Cerebellar cortex (tissue), 1 donor: ENCODE data around the gene PDCD4.

Experiments
- DNase-seq: peaks from one replicate; pipeline ENCODE4 v3.0.0-alpha.2; 2015; ENCODE audit warnings: low spot score

Gene PDCD4

DNA sequence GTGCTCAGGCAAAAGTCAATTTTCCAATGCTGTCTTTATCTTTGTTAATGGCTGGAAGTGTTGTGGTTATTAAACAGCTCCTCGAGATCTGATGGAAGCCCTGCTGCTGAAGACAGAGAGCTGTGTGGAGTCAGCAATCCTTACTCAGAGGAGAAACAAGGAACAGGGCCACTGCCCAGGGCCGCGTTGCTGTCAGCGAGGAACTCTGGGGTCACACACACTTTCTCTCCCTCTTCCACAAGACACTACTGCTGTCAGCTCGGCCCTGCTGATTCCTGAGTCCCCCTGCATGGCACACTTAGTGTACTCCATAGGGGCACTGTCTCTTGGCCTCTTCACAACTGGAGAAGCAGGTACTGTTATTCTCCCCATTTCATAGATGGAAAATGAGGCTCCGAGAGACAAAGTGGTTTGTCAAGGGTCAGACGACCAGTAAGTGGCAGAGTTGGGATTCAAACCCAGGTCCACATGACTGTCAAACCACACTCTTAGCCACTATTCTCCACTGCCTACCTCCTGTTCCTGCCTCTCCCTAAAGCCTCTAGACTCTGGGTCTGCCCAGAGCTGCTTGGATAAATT lies 29.3 kb upstream of the PDCD4 start:
- DNase-seq = no peak

DNA sequence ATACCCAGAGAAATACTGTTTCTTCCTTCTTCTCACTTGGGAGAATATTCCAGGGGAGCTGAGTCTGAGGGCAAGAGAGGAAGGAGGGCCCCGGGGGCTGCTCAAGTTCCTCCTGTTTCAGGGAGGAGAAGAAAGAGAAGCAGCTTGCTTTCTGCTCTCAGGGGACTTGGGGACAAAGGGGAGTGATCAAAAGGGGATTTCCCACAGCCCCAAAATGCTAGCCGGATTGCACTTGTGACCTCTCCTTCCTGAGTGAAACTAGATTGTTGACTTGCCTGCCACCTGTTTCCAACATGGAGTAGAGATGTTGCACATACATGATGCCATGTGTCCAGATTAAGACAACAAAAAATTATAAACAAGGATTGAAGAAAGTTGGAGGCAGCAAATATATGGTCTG lies 28.7 kb upstream of the PDCD4 start:
- no peak for DNase-seq

DNA sequence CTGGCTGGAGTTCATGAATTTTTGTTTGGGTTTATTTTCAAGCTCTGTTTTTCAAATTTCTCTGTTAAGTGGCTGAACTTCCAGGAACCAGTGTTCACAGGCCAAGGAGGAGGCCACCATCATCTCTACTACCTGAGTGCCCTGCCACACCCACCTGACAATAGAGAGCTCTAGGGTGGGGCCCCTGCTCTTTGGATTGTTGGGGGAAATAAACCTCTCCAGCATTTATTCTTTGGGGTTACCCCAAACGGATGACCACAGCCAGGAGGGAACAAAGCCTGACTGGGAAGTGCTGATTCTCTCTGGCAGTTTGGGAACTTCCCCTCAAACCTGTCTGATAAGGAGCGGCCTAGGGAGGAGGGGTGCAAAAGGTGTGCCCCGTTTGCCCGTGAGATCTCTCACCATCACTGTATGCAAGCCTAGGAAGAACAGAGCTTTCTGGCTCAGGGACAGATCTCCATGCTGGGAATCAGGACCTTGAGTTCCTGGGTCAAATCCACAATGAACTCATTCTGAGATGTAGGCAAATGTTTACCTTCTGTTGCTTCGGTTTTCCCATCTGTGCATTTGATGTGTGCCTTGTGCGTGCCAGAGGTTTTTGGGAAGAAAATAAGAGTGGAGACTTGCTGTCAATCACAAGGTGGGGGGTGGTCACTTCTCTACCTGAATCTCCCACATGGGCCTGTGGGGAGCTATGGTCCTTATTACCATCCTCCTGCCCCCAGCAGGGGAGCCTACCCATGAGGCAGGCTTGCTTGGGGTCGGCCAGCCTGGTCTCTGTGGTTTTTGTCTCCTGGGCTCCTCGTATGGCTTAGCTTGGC lies 27.7 kb upstream of the PDCD4 start:
- peak; percentile 43 for DNase-seq

DNA sequence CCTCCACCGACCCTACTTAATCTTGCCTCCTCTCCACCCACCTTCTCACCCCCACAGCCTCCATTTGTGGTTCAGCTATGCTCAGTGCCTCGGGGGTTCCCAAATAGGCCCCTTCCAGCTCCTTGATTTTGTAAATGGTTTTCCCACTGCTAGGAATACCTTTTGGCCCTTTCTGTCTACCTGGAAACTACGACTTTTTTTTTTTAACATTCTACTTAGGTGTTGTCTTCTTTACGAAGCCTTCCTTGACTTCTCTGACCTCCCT lies 27.2 kb upstream of the PDCD4 start:
- DNase-seq = no peak

DNA sequence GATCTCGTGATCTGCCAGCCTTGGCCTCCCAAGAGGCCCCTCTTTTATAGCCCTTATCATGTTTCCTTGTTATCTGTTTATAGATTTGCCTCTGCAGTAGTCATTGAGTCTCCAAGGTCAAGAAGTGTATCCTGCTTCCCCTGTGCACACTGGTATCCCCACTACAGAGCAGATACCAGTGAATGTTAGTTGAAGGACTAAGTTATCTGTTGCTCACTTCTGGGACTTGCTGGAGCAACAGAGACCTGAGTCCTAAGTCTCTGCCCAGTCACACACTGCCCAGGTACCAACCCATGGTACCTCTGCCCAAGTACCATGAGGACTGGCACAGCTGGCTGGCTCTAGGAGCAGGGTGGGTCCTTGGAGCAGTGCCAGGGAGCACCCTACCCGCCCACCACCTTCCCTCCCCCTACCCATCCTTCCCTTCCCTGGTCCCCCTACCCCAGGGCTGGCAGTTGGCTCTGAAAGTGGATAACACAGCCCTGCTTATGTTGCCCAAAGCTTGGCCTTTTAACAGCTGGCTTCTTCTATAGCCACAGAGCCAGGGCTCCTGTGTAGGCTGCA lies 26.5 kb upstream of the PDCD4 start:
- DNase-seq = no peak

DNA sequence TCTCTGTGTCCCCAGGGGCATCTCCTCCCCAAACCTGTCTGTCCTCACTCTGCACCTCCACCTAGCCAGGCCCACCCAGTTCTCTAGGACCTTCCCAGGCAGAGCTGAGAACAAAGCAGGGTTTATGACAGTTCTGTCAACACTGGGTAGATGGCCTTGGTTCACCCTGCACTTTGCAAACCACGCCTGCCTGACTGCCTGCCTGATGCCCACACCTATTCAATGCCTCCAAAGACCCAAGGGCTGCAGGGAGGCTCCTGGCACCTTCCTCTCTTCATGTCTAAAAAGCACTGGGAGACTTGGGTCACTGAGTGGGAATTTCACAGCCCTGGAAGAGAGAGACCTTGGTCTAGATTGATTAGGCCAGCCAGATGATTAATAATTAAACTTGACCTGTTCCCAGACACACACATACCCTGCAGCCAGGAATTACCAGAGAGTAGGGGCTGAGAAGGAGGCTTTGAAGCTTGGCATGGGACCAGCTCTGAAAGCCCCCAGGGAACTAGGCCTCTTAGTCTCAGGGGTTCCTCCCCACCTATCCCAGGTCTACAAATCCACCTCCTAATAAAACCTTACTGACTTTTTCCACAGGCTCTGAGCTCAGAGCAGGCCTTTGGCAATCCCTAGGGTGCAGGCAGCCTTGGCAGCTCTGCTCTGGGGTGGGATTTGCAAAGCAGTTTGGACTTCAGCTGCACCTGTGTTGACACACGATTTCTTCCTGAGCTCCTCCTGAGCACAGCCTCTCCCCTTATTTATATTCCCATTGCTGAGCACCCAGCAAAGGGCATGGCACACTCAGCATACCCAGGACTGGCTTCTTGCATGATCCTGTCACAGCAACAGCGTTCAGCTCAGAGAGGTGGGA lies 25.7 kb upstream of the PDCD4 start:
- no peak for DNase-seq

DNA sequence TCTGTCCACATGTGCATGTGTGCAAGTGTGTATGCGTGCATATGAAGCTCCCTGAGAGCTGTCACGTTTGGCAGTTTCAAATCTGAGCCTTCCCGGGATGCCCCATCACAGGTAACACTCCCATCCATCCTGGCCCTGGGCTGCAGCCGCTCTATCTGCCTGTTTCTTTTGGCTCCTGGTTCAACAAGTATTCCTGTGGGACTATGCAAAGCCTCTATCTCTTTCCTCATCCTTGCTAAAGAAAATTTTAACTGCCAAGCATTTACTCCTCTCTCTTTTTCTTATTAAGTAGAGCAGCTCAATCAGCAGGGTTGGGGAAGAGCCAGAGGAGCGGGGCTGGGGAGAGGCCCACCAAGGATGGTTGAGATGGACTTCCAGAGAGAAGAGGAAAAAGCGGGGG lies 24.4 kb upstream of the PDCD4 start:
- no peak for DNase-seq

DNA sequence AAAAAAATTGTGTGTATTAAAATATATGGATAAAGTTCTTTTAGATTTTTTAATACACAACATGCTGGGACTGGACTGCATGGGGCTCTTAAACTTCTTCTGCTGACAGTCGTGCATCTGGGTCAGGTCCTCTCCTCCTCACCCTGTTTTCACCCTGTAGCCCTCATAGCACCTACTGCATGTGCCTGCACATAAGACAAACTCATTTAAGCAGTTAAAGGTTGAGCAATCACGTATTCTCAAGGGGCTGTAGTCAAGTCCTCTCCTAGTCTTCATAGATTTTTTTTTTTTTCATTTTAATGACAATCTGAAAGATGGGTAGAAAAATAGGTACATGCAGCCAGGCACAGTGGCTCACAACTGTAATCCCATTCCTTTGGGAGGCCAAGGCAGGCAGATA lies 23.6 kb upstream of the PDCD4 start:
- DNase-seq = no peak

DNA sequence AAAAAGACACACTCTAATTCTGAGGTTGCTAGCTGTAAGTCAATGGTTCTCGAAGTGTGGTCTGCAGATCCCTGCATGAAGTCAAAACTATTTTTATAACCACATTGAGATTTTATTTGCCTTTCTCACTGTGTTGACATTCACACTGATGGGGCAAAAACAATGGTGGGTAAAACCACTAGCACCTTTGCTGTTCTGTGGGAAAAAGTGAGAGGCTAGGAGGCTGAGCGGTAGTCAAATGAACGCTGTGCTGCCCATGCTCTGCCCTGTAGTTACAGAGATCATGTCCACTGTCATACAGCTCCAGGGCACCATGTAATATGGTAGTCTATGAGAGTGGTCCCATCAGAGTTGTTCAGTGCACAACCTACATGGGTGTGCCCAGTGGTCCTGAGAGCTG lies 21.6 kb upstream of the PDCD4 start:
- no peak for DNase-seq

DNA sequence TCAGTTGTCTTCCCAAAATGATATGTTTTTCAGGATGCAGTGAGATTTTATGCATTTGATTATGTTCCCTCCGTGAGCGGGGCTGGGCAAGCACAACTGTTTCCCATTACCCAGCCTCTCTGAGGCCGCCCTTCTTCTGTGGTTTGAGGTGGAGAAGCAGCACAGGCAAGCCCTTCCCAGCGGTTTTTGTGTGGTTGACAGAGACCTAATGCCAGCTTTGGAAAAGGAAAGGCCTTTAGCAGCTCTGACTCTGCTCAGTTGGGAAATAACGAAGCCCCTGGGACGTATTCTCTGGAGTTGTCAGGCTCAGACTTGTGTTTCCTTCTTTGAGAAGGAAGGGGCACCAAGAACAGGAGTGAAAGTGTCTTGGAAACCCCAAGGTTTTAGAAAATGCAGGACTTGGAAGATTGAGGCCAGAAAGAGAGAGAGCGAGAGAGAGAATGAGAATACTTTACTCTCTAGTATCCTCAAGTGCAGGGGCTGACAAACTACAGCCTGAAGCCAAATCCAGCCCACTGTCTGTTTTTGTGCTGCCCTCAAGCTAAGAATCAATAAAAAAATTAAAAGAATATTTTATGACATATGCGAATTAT lies 20.6 kb upstream of the PDCD4 start:
- no peak for DNase-seq

DNA sequence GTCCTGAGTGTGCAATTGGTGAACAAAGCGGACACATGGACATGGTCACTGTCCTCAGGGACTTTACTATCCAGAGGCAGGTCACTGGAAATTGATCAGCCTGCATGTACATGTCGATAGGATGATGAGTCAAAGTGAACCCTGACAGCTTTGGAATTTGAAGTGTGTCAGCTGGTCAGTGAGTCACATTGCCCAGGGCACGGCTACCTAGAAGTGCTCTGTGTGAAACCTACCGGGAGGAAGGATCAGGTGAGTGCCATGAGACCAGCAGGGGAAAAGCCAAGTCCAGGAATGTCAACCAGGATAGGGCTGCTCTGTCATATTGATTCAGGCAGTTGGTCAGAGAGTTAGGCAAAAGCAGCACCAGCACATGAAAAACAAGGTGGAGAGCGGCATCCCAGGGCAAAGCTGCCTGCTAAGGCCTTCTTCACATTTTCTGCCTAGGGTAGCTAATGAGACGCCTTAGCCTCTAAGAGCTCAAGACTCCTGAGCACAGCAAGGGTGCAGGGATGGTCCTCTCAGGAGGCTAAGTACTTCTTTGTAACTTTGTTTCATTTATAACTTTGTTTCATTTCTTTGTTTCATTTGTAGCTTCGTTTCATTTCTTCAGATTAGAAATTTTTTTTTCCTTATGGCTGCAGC lies 19.4 kb upstream of the PDCD4 start:
- no peak for DNase-seq

DNA sequence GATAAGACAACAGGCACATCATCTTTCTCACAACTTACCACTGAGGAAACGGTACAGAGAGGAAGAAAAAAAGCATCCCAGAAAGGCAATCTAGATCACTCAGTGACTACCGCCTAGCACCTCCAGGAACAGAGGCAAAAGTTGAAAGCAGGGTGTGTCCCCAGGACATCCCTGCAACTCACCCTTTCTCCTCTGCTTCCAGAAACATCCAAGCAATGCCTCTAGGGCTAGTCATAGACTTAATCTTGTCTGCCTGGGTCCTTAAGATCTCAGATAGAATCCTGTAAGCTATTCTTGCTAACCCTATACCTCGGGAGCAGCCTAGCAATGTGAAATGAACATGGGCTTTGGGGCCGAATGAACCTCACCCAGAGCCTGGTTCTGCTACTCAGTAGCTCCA lies 18.8 kb upstream of the PDCD4 start:
- no peak for DNase-seq

DNA sequence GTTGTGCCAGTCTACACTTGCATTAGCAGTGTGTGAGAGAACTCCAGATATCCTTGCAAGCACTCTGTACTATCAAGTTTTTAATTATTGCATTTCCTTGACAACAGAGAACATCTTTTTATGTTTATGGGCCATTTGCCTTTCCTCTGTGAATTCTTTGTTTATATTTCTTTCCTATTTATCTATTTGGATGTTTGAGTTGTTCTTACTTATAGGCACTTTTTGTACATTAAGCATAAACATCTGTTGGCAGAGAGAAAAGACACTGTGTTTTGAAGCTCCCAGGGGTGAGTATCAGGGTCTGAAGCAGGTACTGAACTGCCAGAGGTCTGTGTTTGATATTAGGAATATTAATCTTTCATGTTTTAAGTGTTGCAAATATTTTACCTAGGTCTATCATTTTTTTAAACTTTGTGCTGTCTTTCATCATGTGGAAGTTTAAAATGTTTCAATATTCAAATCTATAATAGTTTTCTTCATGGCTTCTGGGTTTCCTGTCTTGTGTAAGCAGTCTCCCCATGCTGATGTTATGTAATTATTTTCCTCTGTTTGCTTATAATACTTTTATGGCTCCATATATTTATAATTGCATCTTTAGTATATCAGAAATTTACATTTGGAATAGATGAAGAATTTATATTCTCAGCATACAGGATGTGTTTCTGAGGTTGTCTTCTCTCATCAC lies 17.7 kb upstream of the PDCD4 start:
- DNase-seq = no peak

DNA sequence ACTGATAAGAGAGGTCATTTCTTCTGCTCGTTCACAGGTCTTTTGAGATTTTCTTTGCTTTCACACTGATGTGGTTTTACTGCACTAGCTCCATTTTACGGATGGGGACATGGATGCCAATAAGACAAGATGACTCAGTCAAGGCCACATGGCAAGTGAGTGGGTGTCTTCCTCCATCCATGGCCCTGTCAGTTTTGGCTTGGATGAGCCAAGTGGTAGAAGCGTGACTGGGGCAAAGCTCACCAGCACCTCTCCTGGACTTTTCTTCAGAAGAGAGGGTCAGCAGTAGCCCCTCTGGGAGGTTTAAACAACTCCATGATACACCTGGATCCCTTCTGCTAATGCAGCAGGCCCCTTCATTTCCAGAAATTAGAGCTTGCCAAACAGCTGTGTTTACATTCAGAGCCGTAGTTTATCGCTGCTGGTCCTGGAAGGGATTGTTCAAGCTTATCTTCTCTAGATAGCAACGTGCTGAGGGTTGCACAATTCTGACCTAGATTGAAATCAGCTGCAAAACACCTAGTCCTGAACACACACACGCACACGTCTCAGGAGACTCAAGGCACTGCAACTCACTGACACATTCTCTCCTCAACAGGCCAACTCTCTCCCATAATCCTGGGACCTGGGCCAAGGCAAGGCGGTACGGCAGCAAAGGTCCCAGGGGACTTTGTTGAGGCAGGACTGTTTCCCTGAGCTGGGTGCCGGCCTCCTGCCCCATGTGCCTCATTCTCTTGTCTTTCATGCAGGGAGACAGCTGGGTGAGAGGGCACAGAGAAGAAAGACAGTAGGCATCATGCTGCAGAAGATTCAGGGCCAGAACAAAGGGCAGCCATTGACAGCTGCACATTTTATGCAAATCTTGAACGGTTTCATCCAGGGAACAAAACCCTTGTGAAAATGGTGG lies 14.2 kb upstream of the PDCD4 start:
- no peak for DNase-seq

DNA sequence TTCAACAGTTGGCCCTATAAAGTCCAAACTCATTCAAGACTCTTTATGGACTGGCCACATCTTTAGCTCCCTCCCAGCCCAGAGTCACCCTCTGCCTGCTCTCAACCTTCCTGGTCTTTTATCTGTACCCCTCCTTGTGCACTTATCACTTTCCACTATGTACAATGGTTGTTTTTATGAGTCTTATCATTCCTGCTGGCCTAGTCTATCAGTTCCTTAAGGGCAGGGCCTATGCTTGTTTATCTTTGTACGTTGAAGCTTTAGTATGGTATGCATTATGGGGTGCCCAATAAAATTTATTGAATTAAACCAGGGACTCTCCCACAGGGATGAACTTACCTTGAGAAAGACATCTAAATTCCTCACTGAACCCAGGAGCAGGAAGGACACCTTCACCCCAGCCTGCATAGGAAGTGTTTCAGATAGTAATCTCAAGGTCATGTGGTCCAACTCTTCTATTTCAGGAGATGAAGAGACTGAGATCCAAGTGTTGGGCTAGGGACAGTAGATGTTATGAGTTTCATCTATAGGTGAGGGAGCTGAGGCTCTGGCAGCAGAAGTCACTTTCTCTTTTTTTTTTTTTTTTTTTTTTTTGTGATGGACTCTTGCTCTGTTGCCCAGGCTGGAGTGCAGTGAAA lies 13.3 kb upstream of the PDCD4 start:
- DNase-seq = no peak

DNA sequence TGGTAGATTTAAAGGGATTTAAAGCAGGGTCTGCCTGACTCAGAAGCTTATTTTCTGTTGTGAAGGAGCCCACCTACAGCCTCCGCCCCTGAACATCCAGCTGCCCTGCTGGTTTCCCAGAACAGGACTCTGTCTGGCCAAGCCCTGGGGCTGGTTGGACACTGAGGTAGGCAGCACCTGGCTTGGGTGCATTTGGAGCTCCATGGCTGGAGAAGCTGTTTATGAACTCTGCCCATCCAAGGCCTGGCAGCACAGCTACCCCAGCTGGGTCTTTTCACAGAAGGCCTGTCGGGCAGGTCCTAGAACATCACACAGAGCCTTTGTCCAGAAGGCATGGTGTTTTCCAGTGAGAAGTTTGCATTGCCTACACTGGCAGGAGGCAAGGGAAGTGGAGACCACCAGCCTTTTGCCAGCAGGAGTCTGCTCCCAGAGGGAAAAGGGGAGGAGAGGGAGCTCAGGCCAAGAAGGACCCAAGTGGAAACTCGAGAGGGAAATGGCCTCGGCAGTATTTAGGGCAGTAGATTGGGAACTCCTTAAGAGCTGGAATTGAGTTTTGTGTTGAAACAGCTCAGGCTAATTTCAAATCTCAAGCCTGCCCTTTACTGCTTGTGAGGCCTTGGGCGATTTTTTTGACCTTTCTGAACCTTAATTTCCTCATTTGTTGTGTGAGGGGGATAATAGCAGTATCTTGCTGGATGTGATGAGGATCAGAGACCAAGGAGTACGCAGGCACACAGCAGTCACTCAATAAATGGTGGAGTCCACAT lies 12.3 kb upstream of the PDCD4 start:
- DNase-seq = no peak

DNA sequence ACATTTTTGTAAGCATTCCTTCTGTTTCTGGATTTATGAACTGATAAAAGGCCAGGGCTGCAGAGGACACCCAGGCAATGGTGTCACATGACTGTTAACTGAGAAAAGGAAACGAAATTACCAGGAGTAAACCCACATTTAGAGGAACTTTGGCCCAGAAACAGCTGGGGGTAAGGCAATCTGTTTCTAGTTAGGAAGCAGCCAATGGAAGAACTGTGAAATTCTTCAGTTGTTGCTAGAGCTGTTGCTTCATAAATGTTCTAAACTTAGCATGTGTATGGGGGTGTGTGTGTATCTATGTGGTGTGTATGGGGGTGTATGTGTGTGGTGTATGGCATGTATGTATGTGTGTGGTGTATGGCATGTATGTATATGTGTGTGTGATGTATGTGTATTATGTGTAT lies 11.8 kb upstream of the PDCD4 start:
- DNase-seq = no peak

DNA sequence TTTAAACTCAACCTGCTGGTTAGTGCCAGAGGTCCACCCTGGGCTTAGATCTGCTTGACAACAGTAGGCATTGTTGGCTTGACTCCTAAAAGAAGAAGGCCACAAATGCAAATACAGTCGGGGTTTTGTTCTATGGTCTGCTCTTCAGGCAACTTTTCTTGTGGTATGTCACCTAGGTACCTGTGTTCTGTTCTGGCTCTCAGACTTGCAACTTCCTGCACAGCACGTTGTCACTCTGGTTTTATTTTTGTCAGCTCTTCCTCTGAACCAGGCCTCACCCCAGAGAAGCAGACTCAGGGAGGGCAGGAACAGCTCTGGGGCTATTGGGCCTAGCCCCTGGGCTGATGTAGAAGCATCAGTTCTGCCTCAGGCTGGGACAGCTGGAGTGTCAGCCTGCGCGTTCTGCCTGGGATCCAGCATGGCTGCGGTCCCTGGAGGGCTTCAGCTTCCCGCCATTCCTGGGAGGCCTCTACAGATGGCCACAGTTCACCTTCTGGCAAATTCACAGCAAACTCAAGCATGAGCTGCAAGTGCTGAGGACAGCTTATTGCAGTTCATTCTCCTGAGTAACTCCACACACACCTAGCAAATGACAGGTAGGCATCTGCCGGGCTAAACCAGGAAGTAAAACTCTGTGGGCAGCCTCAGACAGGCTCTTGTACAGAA lies 11.0 kb upstream of the PDCD4 start:
- peak; percentile 57 for DNase-seq

DNA sequence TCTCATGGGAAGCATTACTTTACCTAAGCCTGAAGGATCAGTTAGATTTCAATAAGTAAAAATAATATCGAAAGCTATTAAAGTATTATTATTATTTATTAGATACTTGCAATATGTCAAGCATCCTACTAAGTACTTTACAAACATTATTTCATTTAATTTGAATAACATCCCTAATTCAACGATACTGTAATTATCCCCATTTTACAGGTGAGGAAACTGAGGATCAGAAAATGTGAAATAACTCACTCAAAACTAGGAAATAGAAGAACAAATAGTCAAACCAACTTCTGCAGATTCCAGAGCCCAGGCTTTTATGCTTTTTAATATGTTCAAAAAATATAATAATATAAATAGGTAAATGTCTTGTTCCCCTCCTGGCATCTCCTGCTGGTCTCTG lies 10.3 kb upstream of the PDCD4 start:
- no peak for DNase-seq
